ENCODE results near the gene AP3S2.
"Not testable (repeated sequence)": the region's sequence is repeated elsewhere in the genome, so short reads cannot be mapped to it uniquely, and the experiment has no call there.

Gene AP3S2

DNA sequence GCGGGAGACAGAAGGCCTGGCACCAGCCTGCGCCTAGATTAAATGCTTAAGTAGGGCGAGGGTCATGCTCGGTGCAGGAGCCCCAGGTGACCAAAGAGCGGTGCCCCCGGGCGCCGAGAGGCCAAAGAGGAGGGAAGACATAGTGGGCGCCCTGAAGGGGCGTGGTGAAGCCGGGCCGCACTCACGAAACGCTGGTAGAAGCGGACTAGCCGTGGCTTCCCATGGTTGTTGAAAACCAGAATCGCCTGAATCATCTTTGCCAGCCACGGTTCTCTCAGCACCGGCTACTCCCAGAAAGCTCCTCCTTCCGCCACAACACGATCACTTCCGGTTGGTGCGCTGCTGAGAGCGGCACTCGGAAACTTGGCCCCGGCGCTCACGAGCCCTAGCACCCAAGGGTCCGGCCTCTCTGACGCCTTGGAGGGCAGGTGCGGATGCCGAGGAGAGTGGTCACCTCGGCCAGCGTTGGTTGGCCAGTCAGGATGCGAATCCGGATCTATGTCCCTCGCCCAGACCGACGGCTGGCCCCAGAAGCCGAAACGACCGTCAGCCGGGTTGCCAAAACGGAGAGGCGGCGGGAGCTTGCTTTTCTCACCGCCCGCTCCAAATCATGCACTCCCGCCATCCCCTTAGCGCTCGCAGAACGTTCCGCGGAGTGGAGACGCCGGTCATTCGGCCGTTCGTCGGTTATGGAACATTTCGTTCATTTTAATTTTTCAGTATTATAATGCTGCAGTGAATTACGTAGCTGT is at the start of gene AP3S2:
Gene AP3S2 (minus strand): TSS at position 299 of the 752 bp plus-strand sequence. CDS start 45 bp downstream, at position 254.
- in situ Hi-C loops (cut with MboI; ENCODE audit: low sequenced_read_pairs): loop anchor here (10.0 kb wide), 1 partner anchor 181 kb away; no protein-coding TSS in a partner anchor

DNA sequence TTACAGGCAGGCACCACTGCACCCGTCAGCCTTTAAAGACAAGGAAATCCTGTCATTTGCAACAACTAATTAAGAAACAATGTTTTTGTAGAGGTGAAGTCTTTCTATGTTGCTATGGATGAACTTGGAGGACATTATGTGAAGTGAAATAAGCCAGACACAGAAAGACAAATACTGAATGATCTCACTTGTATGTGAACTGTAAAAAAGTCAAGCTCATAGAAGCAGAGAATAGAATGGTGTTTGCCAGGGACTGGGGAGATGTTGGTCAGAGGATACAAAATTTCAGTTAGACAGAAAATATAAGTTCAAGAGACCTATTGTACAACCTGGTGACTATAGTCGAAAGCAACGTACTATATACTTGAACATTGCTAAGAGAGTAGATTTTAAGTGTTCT is 46.1 kb upstream of the AP3S2 start:
- in situ Hi-C loops (cut with MboI; ENCODE audit: low sequenced_read_pairs): no loop called here

DNA sequence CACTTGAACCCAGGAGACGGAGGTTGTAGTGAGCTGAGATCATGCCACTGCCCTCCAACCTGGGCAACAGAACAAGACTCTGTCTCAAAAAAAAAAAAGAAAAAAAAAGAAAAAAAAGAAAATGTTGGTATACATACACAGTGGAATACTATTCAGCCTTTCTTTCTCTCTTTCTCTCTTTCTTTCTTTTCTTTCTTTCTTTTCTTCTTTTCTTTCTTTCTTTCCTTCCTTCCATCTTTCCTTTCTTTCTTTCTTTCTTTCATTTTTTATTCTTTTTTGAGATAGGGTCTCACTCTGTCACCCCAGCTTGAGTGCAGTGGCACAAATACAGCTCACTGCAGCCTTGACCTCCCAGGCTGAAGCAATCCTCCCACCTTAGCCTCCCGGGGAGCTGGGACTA is 45.6 kb upstream of the AP3S2 start:
- in situ Hi-C loops (cut with MboI; ENCODE audit: low sequenced_read_pairs): not testable (repeated sequence)

DNA sequence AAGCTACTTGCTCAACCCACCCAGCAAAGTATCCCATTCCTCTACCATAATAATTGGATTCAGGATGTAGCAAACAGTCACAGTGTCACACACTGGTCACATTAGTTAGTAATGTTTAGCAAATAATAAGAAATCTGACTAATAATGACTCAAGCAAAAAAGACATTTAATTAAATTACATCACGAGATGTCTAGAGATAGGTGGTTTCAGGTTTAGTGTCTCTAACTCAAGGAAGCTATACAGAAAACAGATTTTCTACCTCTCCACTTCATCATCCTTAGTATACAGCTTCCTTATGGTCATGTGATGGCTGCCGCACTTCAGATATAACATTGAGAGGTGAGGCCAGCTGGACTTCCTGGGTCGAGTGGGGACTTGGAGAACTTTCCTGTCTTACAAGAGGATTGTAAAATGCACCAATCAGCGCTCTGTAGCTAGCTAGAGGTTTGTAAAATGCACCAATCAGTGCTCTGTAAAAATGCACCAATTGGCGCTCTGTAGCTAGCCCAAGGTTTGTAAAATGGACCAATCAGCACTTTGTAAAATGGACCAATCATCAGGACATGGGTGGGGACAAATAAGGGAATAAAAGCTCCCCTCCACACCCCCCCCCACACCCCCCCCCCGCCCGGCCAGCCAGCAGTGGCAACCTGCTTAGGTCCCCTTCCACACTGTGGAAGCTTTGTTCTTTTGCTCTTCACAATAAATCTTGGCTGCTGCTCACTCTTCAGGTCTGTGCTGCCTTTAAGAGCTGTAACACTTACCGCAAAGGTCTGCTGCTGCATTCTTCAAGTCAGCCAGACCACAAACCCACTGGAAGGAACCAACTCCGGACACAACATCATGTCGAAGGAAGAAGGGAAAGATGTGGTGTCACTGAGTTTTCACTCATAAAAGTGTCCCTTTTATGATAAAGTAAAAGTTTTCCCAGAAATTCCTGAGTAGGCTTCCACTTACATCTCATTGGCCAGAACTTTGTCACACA is 43.9 kb upstream of the AP3S2 start:
- in situ Hi-C loops (cut with MboI; ENCODE audit: low sequenced_read_pairs): no loop called here

DNA sequence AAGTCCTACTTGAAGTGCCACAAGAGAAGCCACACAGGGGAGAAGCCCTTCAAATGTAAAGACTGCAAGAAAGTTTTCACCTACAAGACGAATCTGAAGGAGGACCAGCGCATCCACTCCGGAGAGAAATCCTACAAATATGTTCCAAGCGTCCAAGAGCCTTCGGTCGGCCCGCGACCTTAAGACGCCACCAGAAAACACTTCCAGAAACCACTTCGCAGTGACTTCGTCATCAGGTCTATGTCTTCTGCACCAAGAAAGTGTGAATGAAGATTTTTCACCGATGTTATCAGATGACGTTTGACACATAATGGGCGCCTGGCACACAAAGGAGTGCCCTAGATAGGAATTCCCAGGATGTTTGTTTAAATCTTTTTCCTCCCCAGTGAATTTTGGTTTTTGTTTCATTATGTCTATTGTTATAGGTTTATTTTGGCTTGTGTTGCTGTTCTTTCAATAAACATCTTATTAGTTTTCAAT is 43.0 kb upstream of the AP3S2 start:
- in situ Hi-C loops (cut with MboI; ENCODE audit: low sequenced_read_pairs): no loop called here

DNA sequence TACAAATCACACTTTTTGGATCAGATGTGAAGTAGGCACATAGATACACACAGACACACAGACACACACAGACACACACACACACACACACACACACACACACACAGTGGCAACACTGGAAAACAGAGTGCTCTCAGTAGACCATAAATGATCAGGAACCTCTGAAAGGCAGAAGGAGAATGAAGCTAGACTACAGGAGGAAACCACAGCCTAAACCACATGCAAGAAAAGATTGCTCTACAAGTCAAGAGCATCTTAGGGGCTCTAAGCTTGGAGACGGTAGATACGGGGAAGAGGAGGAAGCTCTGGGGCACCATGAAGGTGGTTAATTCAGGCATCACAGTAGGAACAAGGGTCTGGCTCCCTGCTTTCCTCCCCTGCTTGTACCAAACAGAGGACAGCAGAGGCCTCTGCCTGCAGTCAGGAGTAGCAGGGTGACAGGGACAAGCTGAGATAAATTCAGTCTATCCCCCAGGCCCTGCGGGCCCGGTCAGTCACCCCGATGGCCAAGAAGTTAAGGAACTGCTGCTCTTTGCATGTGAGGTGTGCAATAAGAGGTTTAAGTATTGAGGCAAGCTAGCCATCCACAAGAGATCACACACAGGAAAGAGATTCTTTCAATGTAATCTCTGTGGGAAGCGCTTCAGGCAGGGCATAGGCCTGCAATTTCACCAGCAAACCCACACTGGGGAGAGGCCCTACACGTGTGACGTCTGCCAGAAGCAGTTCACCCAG is 42.4 kb upstream of the AP3S2 start:
- in situ Hi-C loops (cut with MboI; ENCODE audit: low sequenced_read_pairs): no loop called here

DNA sequence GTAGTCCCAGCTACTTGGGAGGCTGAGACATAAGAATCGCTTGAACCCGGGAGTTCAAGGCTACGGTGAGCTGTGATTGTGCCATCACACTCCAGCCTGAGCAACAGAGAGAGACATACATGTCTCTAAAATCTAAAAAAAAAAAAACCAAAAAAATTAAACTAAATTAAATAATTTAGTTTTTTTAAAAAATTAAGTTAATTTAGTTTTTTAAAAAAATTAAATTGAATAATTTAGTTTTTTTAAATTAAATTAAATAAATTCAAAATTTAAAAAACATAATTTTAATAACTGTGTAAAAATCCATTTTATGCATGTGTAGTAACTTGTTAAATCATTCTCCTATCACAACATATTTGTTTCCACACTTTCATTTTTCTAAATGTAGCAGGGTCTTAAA is 39.1 kb upstream of the AP3S2 start:
- in situ Hi-C loops (cut with MboI; ENCODE audit: low sequenced_read_pairs): no loop called here

DNA sequence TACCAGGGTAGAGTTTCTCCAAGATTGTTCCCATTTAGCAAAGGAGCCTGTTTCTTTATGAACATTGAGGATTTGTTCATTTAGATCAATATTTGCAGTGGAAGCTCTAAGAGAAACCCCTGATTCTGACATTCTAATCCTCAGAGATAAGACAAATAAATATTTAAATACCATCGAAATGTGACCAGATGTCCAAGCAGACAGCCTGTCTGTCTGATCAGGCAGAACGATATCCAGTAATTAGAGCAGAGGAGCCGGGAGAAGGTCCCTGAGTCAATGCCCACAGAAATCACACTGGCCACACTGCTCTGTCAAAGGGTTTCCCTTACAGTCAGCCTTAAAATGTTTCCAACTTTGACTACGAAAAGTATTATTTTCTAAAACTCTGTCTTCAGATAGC is 34.6 kb upstream of the AP3S2 start:
- in situ Hi-C loops (cut with MboI; ENCODE audit: low sequenced_read_pairs): no loop called here

DNA sequence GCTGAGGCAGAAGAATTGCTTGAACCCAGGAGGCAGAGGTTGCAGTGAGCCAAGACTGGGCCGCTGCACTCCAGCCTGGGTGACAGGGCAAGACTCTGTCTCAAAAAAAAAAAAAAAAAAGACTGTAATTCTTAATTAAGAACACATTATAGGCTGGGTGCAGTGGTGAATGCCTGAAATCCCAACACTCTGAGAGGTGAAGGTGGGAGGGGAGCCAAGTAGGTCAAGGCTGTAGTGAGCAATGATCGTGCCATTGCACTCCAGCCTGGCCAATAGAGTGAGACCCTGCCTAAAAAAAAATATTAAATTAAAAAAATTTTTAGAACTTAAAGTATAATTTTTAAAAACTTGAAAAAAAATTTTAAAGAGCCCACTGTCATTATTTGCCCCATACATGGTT is 32.4 kb upstream of the AP3S2 start:
- in situ Hi-C loops (cut with MboI; ENCODE audit: low sequenced_read_pairs): no loop called here

DNA sequence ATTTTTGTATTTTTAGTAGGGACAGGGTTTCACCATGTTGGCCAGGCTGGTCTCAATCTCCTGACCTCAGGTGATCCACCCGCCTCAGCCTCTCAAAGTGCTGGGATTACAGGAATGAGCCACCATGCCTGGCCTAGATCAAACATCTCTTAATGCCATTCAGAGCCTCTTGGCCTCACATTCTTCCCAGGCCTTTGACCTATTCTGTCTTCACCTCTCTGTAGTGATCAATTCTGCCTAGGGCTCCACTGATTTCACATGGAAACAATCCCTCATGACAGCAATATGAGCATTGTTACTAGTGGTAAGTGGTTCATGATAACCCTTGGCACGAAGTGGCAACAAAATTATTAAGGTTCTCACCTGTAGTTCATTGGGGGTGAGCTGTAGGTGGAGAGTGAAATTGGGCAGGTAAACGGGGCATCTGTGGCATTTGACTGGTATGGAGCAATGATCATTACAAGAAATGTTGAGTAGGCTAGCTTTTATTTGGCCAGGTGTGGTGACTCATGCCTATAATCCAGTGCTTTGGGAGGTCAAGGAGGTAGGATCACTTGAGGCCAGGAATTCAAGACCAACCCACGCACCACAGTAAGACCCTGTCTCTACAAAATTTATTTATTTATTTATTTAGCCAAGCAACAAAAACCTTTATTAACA is 23.8 kb upstream of the AP3S2 start:
- in situ Hi-C loops (cut with MboI; ENCODE audit: low sequenced_read_pairs): no loop called here

DNA sequence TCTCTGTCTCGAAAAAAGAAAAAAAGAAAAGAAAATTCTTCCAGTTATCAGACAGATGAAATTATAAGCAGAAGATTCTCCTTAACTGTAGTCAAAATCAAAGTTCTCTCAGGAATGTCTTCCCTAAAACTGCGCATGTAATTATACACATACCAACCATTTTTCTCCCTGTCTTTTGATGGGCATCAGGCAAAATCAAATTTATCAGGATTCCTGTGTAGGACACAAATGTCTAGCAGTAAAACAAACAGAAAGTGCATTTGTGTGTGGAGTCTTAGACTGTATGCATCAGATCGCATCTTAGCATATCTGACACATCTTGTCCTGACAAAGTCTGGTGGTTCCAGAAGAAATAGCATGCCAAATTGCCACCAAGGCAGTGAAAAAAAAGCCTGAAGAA is 22.9 kb upstream of the AP3S2 start:
- in situ Hi-C loops (cut with MboI; ENCODE audit: low sequenced_read_pairs): no loop called here

DNA sequence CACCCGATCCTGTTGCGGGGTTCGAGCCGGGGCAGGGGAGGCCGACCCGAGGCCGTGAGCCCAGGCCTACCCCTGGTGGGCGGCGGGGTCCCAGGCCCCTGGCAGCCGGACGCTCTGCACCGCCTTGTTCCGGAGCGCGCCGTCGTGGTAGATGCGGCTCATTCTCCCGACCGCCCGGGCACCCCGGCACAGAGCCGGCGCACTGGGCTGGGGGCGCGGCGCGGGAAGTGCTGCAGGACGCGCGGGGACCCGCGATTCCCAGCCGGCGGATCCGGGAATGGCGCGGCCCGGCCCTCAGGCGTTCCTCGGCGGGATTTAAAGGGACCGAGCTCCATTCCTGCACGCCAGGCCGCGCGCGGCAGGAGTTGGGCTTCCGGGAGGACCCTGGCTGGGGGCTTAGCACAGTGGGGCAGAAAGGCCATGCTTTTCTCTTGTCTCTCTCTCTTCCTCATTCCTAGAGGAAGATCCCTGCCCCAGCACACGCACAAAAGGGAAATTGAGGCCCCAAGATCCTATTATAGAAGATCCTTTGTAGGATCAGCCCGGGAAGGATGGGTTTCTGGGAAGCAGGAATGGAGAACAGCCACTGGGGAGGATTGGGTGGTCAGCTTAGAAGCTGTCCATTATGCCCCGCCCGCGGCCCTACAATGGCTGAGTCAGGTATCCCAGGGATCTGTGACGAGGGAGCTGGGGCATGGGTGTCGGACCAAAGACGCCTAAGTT is 19.0 kb upstream of the AP3S2 start, which contains the start of gene ARPIN:
Gene ARPIN (minus strand): TSS at position 279 of the 723 bp plus-strand sequence. CDS start 117 bp downstream, at position 162.
- in situ Hi-C loops (cut with MboI; ENCODE audit: low sequenced_read_pairs): no loop called here

DNA sequence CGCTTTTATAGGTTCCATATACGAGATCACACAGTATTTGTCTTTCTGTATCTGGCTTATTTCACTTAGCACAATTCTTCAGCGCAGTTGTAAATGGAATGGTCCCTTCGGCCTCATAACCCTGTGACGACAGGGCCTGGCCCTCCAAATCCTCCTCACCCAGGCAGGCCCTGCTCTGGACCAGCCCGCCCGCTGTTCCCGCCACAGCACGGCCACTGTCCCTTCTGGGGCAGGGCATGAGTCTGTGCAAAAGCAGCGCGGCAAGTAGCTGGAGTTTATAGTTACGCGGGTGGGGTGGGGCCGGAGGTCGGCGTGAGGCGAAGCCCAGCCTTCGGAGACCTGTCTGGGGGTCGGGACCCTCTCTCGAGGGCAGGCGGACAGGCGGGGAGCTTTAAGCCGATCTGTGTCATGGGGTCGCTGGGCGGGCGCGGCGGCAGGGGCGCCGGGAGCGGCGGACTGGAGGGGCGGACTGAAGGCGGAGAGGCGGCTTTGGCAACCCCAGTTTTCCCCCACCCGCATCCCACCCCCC is 18.4 kb upstream of the AP3S2 start:
- in situ Hi-C loops (cut with MboI; ENCODE audit: low sequenced_read_pairs): no loop called here

DNA sequence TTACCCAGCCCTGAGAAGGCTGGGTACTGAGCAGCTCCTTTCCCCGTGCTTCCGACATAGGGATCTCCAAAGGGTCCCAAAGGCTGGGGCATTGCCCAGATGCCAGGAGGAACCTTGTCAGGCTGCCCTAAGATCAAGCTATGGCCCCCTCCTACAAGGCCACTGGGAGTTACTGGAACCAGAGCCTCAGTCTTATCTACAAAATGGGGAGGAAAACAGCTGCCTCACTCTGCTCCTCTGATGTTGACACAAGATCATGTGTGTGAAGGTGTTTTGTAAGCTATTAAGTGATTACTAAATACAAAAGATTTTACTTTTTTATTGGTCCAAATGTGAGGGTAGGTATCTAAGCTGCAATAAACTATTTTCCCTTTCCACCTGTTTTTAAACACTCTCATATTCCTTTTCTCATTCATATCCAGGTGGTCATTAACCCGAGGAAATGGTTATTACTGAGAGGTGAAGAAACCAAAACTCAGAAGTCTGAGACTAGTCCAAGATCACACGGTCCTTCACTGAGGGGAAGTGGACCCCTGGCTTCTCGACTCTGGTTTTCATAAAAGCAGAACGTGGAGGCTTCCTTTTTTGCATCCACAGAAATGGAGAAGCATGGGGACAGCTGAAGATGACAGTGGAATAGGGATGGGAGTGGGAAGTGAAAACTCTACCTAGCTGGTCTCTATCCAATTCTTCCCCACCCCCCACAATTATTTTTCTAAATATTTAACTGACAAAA is 17.3 kb upstream of the AP3S2 start:
- in situ Hi-C loops (cut with MboI; ENCODE audit: low sequenced_read_pairs): no loop called here

DNA sequence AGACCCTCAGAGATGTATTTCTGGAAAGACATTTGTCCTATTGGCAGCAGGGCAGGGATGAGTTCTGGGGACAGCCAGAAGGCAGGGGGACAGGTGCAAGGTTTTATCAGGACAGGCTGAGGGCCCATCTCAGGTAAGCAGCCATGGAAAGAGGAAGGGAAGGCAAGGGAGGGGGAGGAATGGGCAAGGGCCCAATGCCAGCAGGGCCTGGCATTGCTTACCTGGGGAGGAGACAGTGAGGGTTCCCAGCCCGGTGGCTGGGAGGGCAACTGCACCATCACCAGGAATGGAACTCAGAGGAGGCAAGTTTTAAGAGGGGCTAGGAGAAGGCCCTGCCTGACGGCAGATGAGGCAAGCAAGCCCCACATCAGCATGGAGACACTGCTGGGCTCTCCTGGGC is 15.8 kb upstream of the AP3S2 start:
- in situ Hi-C loops (cut with MboI; ENCODE audit: low sequenced_read_pairs): no loop called here

DNA sequence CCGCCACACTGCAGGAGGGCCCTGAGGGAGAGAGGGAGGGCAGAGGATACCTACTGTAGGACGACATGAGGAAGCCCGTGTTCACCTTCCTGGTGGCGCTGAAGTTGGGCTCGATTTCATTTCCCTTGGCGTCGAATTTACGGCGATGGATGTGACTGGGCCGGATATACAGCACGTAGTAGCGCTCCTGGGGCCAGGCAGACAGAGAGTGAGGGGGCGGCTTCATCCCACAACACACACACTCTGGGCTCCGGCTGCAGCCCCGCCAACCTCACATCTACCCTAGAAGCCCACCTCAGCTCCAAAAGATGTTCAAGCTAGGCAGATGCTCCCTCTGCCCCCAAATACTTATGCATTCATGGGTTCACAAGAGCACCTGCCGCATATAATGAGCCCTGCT is 14.4 kb upstream of the AP3S2 start:
- in situ Hi-C loops (cut with MboI; ENCODE audit: low sequenced_read_pairs): no loop called here

DNA sequence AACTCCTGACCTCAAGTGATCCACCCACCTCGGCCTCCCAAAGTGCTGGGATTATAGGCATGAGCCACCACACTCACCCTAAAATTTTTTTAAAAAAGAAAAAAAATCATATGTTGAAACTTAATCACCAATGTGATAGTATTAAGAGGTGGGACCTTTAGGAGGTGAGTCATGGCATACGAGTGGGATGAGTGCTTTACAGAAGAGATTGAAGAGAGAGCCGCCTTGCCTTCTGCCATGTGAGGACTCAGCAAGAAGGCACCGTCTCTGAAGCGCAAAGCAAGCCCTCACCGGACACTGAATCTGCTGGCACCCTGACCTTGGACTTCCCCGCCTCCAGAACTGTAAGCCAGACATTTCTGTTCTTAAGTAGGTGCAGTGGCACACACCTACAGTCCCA is 13.5 kb upstream of the AP3S2 start:
- in situ Hi-C loops (cut with MboI; ENCODE audit: low sequenced_read_pairs): no loop called here

DNA sequence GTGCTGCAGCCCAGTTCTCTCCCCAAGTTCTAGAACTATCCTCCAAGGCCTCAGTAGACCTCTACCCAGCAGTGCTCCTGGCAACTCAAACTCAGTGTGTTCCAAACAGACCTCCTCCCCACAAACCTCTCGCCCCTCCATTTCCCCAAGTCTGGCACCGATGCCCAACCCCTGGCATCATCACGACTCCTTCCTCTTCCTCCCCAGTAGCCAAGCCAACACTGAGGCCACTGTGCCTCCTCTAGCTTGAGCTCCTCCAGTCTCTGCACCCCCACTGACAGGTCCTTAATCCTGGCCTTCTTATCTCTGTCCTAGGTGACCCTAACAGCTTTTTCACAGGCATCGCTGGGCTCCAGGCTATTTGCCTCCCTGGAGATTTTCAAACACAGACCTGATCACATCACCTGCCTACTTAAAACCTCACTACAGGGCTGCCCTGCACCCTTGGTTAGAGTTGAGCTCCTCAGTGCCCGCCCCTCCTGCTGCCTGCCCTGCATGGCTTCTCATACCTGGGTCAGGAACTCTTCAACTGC is 12.1 kb upstream of the AP3S2 start:
- in situ Hi-C loops (cut with MboI; ENCODE audit: low sequenced_read_pairs): no loop called here

DNA sequence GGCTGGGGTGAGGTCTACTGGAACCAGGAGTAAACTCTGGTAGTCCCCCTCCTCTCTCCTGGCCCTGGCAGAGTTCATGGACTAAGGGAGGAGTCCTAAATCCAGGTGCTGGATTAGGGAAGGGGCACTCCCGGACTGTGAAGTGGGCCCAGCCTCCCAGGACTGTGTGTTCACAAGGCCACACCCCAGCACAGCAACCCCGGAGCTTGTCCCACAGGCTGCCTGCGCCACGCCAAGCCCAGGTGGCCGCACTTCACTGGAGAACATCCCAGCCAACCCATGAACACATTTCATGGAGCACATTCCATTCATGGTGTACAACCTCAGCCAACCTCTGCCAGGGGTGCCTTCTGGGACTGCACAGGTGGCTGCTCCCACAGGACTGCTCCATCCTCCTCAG is 10.7 kb upstream of the AP3S2 start:
- in situ Hi-C loops (cut with MboI; ENCODE audit: low sequenced_read_pairs): no loop called here

All from HL-60/S4 (cell line).